NCI-H2081 (cell line): Measurements from ENCODE around the gene PTCRA.
"Not testable (repeated sequence)": the region's sequence is repeated elsewhere in the genome, so short reads cannot be mapped to it uniquely, and the experiment has no call there.

Experiments
- DNase-seq, 2 experiments: peaks; one replicate each; lab custom pipeline; 2025; lab: John Stamatoyannopoulos, UW

The PTCRA gene

GRCh38 chr6:42915732-42916131, at the start of gene PTCRA:
Gene PTCRA, plus strand, starts transcription at chr6:42916053. Its CDS starts 17 bp downstream, at chr6:42916070.
- no peak for DNase-seq

GRCh38 chr6:42870145-42870936, 45.5 kb upstream of the PTCRA start:
- no peak for DNase-seq

GRCh38 chr6:42871711-42872110, 44.1 kb upstream of the PTCRA start:
- DNase-seq: no peak

- DNase-seq: no peak
These were observed 42.5 kb upstream of the PTCRA start for GRCh38 chr6:42873313-42873712.

GRCh38 chr6:42877695-42878094, 38.2 kb upstream of the PTCRA start:
- no peak for DNase-seq

- peak; percentile 74 to 91 for DNase-seq
These were observed 36.2 kb upstream of the PTCRA start, which contains the start of gene RPL7L1 for GRCh38 chr6:42879372-42880239. Gene RPL7L1, plus strand, starts transcription at chr6:42879616. Its CDS starts 295 bp downstream, at chr6:42879911.

- DNase-seq: not testable (repeated sequence)
These were observed 35.5 kb upstream of the PTCRA start for GRCh38 chr6:42880240-42880817.

- not testable (repeated sequence) for DNase-seq
These were observed 35.0 kb upstream of the PTCRA start for GRCh38 chr6:42880871-42881270.

- no peak for DNase-seq
These were observed 30.2 kb upstream of the PTCRA start for GRCh38 chr6:42885702-42886101.

- DNase-seq: not testable (repeated sequence)
These were observed 27.7 kb upstream of the PTCRA start for GRCh38 chr6:42888201-42888600.

- DNase-seq: peak in 1 of 2 experiments; percentile 21
These were observed 26.0 kb upstream of the PTCRA start for GRCh38 chr6:42889815-42890214.

GRCh38 chr6:42890311-42891198, 25.3 kb upstream of the PTCRA start:
- DNase-seq: peak; percentile 93 to 96

GRCh38 chr6:42891199-42891722, 24.6 kb upstream of the PTCRA start:
- no peak for DNase-seq

- not testable (repeated sequence) for DNase-seq
These were observed 21.6 kb upstream of the PTCRA start for GRCh38 chr6:42894041-42894828.

- DNase-seq: peak; percentile 86 to 98
These were observed 19.6 kb upstream of the PTCRA start for GRCh38 chr6:42896178-42896719.

- DNase-seq: peak; percentile 80 to 83
These were observed 16.9 kb upstream of the PTCRA start for GRCh38 chr6:42898891-42899361.

GRCh38 chr6:42899871-42900270, 16.0 kb upstream of the PTCRA start:
- DNase-seq: peak; percentile 45 to 69

GRCh38 chr6:42901538-42901957, 14.3 kb upstream of the PTCRA start:
- peak; percentile 84 to 87 for DNase-seq

- not testable (repeated sequence) for DNase-seq
These were observed 13.2 kb upstream of the PTCRA start for GRCh38 chr6:42902429-42903263.
